ENCODE data around the gene EFCAB8. TPM values are rescaled to one million over a fixed set of nuclear protein-coding genes. Genes with fewer than 3 reads are reported as not detected.

Gene EFCAB8
- total and polyA plus RNA-seq, 4 donors = 0.10 to 0.36 (median 0.20) TPM

DNA sequence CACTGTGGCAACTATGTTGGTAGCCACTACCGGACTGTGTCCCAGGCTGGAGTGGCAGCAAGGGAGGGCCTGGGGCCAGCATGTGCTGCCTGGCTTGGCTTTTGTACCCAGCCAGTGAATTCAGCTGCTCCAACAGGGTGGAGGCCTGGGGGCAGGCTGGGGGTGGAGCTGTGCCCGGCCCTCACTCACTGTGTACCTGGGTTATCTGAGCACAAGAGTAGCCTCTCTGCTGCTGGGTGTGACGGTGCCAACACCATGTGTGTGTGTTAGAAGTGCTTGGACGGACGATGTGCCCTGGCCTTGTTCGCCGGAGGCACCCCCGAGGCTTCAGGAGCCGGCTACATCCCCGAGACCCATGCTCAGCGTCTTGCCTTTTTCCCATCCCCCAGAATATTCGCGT is 49.2 kb downstream of the EFCAB8 start:
- H3K9me3 ChIP-seq (ENCODE audit: control insufficient read depth, insufficient read depth, low read length) = no peaks in the 10 kb centered on the region
- peaks cover 14% of the 10 kb centered on the region for H3K4me1 ChIP-seq (ENCODE audit: control insufficient read depth, insufficient read depth, low read length)
- H3K27ac ChIP-seq (ENCODE audit: low read depth, low read length) = no peak overlapping the region
- no peak overlapping the region for H3K4me3 ChIP-seq (ENCODE audit: low read depth, low read length)
- no peaks in the 10 kb centered on the region for H3K27me3 ChIP-seq (ENCODE audit: control insufficient read depth, insufficient read depth, low read length)
- no peaks in the 10 kb centered on the region for H3K36me3 ChIP-seq (ENCODE audit: control insufficient read depth, insufficient read depth, low read length)
- WGBS (ENCODE audit: insufficient coverage) = 78% methylated on average over 11 of the region's 13 CpGs
- DNase-seq (ENCODE audit: low read depth in 4 of 6, low spot score in 6 of 6) = no peak

DNA sequence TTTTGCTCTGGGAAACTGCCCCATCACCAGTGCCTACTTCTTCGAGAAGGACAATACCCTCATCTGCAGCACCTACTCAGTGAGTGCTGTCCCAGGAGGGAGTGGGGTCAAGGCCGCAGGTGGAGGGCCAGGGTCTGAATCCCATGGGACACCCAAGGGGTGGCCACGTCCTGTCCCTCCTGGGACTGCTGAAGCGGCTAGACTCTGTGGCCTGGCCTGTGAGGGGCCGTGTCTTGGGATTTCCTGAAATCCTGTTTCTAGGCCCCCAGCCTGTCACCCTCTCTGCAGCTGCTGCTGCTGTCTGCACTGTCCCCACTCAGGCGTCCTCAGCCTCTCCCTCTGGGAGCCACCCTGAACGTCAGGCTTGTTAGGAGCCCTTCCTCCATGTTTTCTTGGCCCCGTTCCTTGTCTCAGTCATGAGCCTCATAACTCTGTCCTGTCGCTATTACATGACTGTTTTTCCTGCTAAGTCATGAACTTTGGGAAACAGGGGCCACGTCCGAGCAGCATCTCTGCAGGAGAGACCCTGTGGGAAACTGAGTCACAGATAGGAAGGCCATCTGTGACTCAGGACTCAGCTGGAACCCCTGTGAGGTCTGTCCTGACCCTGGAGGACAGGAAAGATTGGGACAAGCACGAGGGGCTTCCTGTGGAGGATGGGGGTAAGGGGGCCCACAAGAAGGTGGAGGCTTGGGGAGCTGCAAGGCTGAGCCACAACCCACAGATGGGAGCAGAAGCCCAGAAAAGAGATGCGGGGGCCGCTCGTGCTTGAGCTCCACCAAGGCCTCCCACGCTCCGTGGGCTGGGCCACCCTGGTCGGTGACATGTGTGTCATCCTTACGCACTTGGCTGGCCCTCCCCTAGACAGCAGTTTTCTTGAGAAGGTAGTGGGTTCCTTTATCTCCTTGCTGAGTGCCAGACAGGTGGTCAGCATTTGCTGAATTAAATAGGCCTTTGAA is 49.9 kb downstream of the EFCAB8 start:
- WGBS (ENCODE audit: insufficient coverage) = 77% methylated on average over 18 of the region's 19 CpGs
- no peak overlapping the region for H3K27ac ChIP-seq (ENCODE audit: low read depth, low read length)
- peaks cover 11% of the 10 kb centered on the region for H3K4me1 ChIP-seq (ENCODE audit: control insufficient read depth, insufficient read depth, low read length)
- H3K27me3 ChIP-seq (ENCODE audit: control insufficient read depth, insufficient read depth, low read length) = no peaks in the 10 kb centered on the region
- no peak overlapping the region for H3K4me3 ChIP-seq (ENCODE audit: low read depth, low read length)
- DNase-seq (ENCODE audit: low read depth in 4 of 6, low spot score in 6 of 6) = no peak
- H3K36me3 ChIP-seq (ENCODE audit: control insufficient read depth, insufficient read depth, low read length) = no peaks in the 10 kb centered on the region
- H3K9me3 ChIP-seq (ENCODE audit: control insufficient read depth, insufficient read depth, low read length) = no peaks in the 10 kb centered on the region

DNA sequence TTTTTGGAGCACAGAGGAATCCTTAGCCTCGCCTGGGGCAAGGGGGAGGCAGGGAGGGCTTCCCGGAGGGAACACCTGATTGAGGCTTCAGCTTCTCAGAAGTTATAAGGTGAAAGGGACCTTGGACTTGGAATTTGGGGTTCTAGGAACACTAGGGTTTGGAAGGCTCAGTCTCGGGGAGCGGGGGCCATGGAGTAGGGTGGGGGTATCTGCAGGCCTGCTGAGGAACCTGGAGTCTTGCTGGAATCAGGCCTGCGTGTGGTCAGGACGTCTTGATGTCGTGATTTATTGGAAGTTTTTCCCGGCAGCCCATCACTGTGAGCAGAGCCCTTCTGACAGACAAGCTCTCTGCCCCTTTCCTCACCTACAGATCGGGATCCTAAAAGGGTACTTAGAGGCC is 50.7 kb downstream of the EFCAB8 start:
- Histone ChIP-seq H3K36me3 (ENCODE audit: control insufficient read depth, insufficient read depth, low read length) (no peaks in the 10 kb centered on the region), H3K27me3 (ENCODE audit: control insufficient read depth, insufficient read depth, low read length) (no peaks in the 10 kb centered on the region), H3K4me1 (ENCODE audit: control insufficient read depth, insufficient read depth, low read length) (peaks cover 11% of the 10 kb centered on the region), H3K9me3 (ENCODE audit: control insufficient read depth, insufficient read depth, low read length) (no peaks in the 10 kb centered on the region), H3K27ac (ENCODE audit: low read depth, low read length) (no peak overlapping the region), H3K4me3 (ENCODE audit: low read depth, low read length) (no peak overlapping the region)
- DNase-seq (ENCODE audit: low read depth in 4 of 6, low spot score in 6 of 6) = no peak
- 90% methylated on average over 9 of the region's 9 CpGs for WGBS (ENCODE audit: insufficient coverage)

DNA sequence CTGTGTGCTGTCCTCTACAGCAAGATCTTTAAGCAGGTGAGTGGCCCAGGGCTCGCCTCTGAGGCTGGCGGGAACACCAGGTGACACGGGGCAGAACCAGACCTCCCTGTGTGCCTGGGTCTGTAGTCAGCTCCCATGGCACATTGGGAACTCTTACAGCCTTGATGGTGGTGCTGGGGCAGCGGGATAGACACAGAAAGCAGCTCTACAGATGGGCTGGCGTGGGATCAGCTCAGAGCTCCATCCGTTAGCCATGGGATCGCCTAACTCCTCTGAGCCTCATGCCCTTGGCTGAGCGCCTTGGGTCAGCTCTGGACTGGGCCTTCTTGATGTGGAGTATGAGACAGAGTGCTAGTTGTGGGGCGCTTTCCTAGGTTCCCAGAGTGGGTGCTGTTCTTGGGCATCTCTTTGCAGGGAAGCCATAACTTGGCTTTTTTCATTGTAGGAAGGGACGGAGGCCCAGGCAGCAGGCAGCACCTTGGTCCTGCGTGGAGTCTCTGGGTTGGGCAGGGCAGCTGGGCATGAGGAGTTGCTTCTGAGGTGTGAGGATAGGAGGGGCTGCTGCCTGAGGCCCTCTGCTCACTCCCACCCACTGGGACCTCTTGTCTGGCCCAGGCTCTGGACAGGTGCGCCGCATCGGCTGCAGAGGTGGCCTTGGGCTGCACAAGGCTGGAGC is 51.3 kb downstream of the EFCAB8 start:
- WGBS (ENCODE audit: insufficient coverage) = 95% methylated on average over 11 of the region's 14 CpGs
- DNase-seq (ENCODE audit: low read depth in 4 of 6, low spot score in 6 of 6) = no peak
- Histone ChIP-seq H3K4me3 (ENCODE audit: low read depth, low read length) (no peak overlapping the region), H3K27ac (ENCODE audit: low read depth, low read length) (no peak overlapping the region), H3K27me3 (ENCODE audit: control insufficient read depth, insufficient read depth, low read length) (no peaks in the 10 kb centered on the region), H3K9me3 (ENCODE audit: control insufficient read depth, insufficient read depth, low read length) (no peaks in the 10 kb centered on the region), H3K36me3 (ENCODE audit: control insufficient read depth, insufficient read depth, low read length) (no peaks in the 10 kb centered on the region), H3K4me1 (ENCODE audit: control insufficient read depth, insufficient read depth, low read length) (peaks cover 11% of the 10 kb centered on the region)

DNA sequence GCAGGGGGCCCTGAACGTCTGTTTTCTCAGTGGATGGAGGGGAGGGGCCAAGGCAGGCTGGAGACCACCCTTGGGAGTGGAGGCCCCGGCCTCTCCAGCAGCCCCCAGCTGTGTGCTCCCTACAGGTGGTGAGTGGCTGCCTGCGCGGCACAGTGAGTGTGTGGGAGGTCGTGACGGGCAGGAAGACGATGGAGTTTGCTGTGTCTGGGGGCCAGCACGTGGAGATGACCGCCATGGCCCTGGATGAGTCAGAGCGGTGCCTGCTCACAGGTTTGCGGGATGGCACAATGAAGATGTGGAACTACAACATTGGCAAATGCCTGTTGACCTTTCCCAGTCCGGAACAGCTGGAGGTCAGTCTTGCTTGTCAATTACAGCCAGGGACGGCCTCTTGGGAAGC is 52.6 kb downstream of the EFCAB8 start:
- H3K4me1 ChIP-seq (ENCODE audit: control insufficient read depth, insufficient read depth, low read length) = peaks cover 11% of the 10 kb centered on the region
- DNase-seq (ENCODE audit: low read depth in 4 of 6, low spot score in 6 of 6) = no peak
- no peak overlapping the region for H3K4me3 ChIP-seq (ENCODE audit: low read depth, low read length)
- WGBS (ENCODE audit: insufficient coverage) = 67% methylated on average over 13 of the region's 13 CpGs
- no peaks in the 10 kb centered on the region for H3K36me3 ChIP-seq (ENCODE audit: control insufficient read depth, insufficient read depth, low read length)
- no peaks in the 10 kb centered on the region for H3K27me3 ChIP-seq (ENCODE audit: control insufficient read depth, insufficient read depth, low read length)
- no peak overlapping the region for H3K27ac ChIP-seq (ENCODE audit: low read depth, low read length)
- H3K9me3 ChIP-seq (ENCODE audit: control insufficient read depth, insufficient read depth, low read length) = peaks cover 3% of the 10 kb centered on the region

DNA sequence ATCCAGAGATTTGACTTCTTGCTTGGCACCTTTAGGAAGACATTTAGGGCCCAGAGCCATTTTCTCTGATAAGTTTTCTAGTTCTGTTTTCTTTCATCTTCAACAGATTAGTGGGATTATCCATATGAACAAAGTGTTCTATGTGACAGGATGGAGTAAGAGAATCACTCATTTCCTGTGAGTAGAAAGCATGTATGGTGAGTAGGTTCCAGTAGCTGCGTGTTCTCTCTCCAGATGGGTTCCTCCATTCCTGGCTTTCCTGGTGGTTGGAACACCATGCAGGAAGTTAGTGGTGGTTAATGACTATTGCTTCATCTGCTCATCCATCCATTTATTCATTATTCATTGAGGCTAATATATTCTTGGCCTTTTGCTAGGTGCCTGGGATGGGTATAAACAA is 54.0 kb downstream of the EFCAB8 start:
- Histone ChIP-seq H3K36me3 (ENCODE audit: control insufficient read depth, insufficient read depth, low read length) (no peaks in the 10 kb centered on the region), H3K27me3 (ENCODE audit: control insufficient read depth, insufficient read depth, low read length) (no peaks in the 10 kb centered on the region), H3K4me1 (ENCODE audit: control insufficient read depth, insufficient read depth, low read length) (peaks cover 4% of the 10 kb centered on the region), H3K27ac (ENCODE audit: low read depth, low read length) (no peak overlapping the region), H3K9me3 (ENCODE audit: control insufficient read depth, insufficient read depth, low read length) (peaks cover 3% of the 10 kb centered on the region), H3K4me3 (ENCODE audit: low read depth, low read length) (no peak overlapping the region)
- DNase-seq (ENCODE audit: low read depth in 4 of 6, low spot score in 6 of 6) = no peak
- WGBS (ENCODE audit: insufficient coverage) = 83% methylated on average over 1 of the region's 1 CpG

DNA sequence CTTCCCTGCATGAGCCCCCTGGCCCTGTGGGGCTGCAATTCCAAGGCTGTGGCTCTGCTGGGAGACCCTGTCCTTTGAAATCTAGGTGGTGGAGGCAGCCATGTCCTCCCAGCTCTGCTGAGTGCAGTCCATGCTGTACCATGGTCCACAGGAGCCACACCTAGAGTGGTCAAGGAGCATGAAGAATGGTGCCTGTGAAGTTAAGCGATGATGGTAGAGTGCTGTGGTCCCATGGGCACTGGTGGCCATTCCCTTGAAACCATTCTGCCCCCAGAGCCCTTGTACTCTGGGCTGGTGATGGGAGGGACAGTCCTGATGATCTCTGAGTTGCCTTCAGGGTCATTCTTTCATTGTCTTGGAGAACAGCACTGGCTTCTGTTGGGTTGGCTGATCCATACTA is 55.3 kb downstream of the EFCAB8 start:
- Histone ChIP-seq H3K4me3 (ENCODE audit: low read depth, low read length) (no peak overlapping the region), H3K27me3 (ENCODE audit: control insufficient read depth, insufficient read depth, low read length) (no peaks in the 10 kb centered on the region), H3K27ac (ENCODE audit: low read depth, low read length) (no peak overlapping the region), H3K9me3 (ENCODE audit: control insufficient read depth, insufficient read depth, low read length) (peaks cover 3% of the 10 kb centered on the region), H3K4me1 (ENCODE audit: control insufficient read depth, insufficient read depth, low read length) (no peaks in the 10 kb centered on the region), H3K36me3 (ENCODE audit: control insufficient read depth, insufficient read depth, low read length) (no peaks in the 10 kb centered on the region)
- DNase-seq (ENCODE audit: low read depth in 4 of 6, low spot score in 6 of 6) = no peak
- WGBS (ENCODE audit: insufficient coverage) = 100% methylated on average over 1 of the region's 1 CpG

DNA sequence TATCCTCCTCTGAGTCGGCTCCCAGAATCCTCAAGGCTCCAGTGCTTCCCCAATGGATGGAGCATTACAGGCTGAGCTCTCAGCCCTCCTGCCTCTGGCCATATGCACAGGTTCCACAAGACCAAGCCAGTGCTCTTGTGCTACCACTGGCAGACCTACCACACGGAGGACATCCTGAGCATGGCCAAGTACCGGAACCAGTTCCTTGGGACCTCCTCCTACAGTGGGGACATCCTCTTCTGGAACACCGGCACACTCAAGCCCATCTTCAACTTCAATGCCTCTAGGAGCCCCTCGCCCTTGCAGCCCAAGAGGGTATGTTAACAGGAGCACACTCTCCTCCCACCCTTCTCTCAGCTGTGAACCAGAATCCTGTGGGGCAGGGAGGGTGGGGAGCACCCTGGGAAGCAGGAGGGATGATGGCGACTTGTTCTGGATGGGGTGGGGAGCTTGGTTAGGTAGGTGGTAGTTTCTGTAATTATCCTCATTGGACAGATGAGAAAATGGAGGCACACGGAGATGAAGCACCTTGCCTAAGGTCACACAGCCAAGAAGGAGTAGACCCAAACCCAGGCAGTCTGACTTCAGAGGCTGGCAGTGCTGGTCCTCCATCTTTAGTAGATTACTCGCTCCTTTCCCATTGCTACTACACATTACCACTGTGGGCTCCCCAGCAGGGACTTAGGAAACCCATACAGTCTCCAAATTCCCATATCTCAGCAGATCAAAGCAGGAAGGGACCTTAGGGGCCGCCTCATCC is 58.6 kb downstream of the EFCAB8 start:
- no peak for DNase-seq (ENCODE audit: low read depth in 4 of 6, low spot score in 6 of 6)
- H3K27me3 ChIP-seq (ENCODE audit: control insufficient read depth, insufficient read depth, low read length) = no peaks in the 10 kb centered on the region
- WGBS (ENCODE audit: insufficient coverage) = 88% methylated on average over 6 of the region's 9 CpGs

DNA sequence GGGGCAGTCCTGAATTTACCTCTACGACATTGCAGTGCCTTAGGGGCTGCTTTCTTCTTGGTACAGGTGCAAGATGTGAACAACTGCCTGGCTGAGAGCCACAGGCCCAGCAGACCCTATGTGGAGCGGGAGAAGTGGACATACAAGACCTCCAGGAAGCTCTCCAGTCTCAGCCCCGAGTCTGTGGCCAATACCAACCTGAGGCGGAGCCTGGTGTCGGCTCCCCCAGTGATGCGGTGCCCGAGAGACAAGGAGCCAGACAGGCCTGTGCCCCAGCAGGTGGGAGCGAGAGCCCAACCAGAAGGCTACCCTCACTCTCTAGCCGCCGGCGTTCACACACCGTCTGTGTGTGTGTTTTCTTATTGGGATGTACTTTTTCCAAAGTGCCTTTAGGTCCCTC is 59.6 kb downstream of the EFCAB8 start:
- H3K4me1 ChIP-seq (ENCODE audit: control insufficient read depth, insufficient read depth, low read length) = no peaks in the 10 kb centered on the region
- DNase-seq (ENCODE audit: low read depth in 4 of 6, low spot score in 6 of 6) = no peak
- H3K36me3 ChIP-seq (ENCODE audit: control insufficient read depth, insufficient read depth, low read length) = no peaks in the 10 kb centered on the region
- WGBS (ENCODE audit: insufficient coverage) = 83% methylated on average over 6 of the region's 12 CpGs
- peaks cover 3% of the 10 kb centered on the region for H3K9me3 ChIP-seq (ENCODE audit: control insufficient read depth, insufficient read depth, low read length)
- H3K27ac ChIP-seq (ENCODE audit: low read depth, low read length) = no peak overlapping the region
- H3K27me3 ChIP-seq (ENCODE audit: control insufficient read depth, insufficient read depth, low read length) = no peaks in the 10 kb centered on the region
- no peak overlapping the region for H3K4me3 ChIP-seq (ENCODE audit: low read depth, low read length)

More for the DNA sequence above, 58.6 kb downstream of the EFCAB8 start:
- H3K9me3 ChIP-seq (ENCODE audit: control insufficient read depth, insufficient read depth, low read length) = peaks cover 3% of the 10 kb centered on the region
- H3K36me3 ChIP-seq (ENCODE audit: control insufficient read depth, insufficient read depth, low read length) = no peaks in the 10 kb centered on the region
- no peak overlapping the region for H3K4me3 ChIP-seq (ENCODE audit: low read depth, low read length)
- no peaks in the 10 kb centered on the region for H3K4me1 ChIP-seq (ENCODE audit: control insufficient read depth, insufficient read depth, low read length)
- H3K27ac ChIP-seq (ENCODE audit: low read depth, low read length) = no peak overlapping the region

Measured in spinal cord (tissue), 10 donors.